Kidney (tissue), 14 donors: ENCODE results near the gene NR1H2. TPM values are rescaled to one million over a fixed set of nuclear protein-coding genes. Genes with fewer than 3 reads are reported as not detected.
A peak's percentile ranks its signal among the peaks of the same experiment; 100 is the strongest.
"Not testable (repeated sequence)": the region's sequence is repeated elsewhere in the genome, so short reads cannot be mapped to it uniquely, and the experiment has no call there.

Source experiments
- DNase-seq, 5 donors: peaks; one replicate each; pipeline ENCODE4 v3.0.0-alpha.2; 2013 to 2020
- FAIRE-seq: peaks from 2 replicates; lab custom pipeline; 2012; peaks lifted over from hg19 to GRCh38; lab: Jason Lieb, UNC
- H3K27ac ChIP-seq, 2 donors: one replicate each; pipeline ENCODE4 v1.7.0; 2013; ENCODE audit warnings: low read depth in 2 of 2, low read length in 2 of 2, inconsistent platforms in 1 of 2
- H3K27me3 ChIP-seq: one replicate; pipeline ENCODE4 v1.7.1; 2013; ENCODE audit warnings: low read length, inconsistent platforms; ENCODE audit not compliant: control insufficient read depth, insufficient read depth
- H3K36me3 ChIP-seq, 3 donors: one replicate each; pipeline versions ENCODE4 v1.7.0 to v1.7.1; 2013; ENCODE audit warnings: low read length in 3 of 3, control low read depth in 1 of 3, inconsistent platforms in 1 of 3; ENCODE audit not compliant: insufficient read depth in 3 of 3, control insufficient read depth in 2 of 3
- H3K4me1 ChIP-seq, 3 donors: one replicate each; pipeline versions ENCODE4 v1.7.0 to v1.7.1; 2013; ENCODE audit warnings: low read length in 3 of 3, inconsistent platforms in 1 of 3, low read depth in 1 of 3; ENCODE audit not compliant: control insufficient read depth in 2 of 3, insufficient read depth in 2 of 3
- H3K4me3 ChIP-seq, 3 donors: one replicate each; pipeline versions ENCODE4 v1.7.0 to v1.8.1; 2013; ENCODE audit warnings: low read length in 3 of 3, control low read depth in 1 of 3, inconsistent platforms in 1 of 3
- H3K9ac ChIP-seq, 3 donors: one replicate each; pipeline versions ENCODE4 v1.7.0 to v1.7.1; 2013; ENCODE audit warnings: low read length in 3 of 3, control low read depth in 1 of 3, inconsistent platforms in 1 of 3
- H3K9me3 ChIP-seq, 3 donors: one replicate each; pipeline versions ENCODE4 v1.7.0 to v1.7.1; 2013; ENCODE audit warnings: low read length in 3 of 3, control low read depth in 1 of 3, inconsistent platforms in 1 of 3; ENCODE audit not compliant: control insufficient read depth in 2 of 3, insufficient read depth in 1 of 3
- CTCF ChIP-seq: IDR thresholded peaks from 3 replicates; pipeline ENCODE4 v1.5.1; 2012; ENCODE audit warnings: mild to moderate bottlenecking, moderate library complexity, borderline replicate concordance; ENCODE audit not compliant: insufficient read depth; ENCODE audit errors: extremely low read depth
- intact Hi-C: fragments of 100-400 bp; cut with DNase I; formaldehyde crosslinking; loops from one replicate; pipeline ENCODE4 v1.11.1; 2022
- polyA plus RNA-seq: library from polyadenylated mRNA; stranded (reverse); fragments of 350-450 nt; fragmentation: Illumina TruSeq; extraction: RNeasy Lipid Tissue Mini Kit (QIAGEN cat#74804); gene quantifications from one replicate; pipeline ENCODE4 v1.2.3, GENCODE V29; 2014; ENCODE audit warnings: low read depth, low replicate concordance; ENCODE audit not compliant: insufficient read depth
- total RNA-seq: library from RNA; stranded (reverse); fragmentation: NEBNext Ultra II Directional; extraction: Animal tissue kit (Norgen Biotek cat#: 25700); gene quantifications from one replicate; pipeline ENCODE4 v1.2.1, GENCODE V29; 2021
- donor health status: control.
- donor health status: control.
- donor health status: control.
- donor health status: control.
- donor health status: control.
- donor health status: DM: yes; HTN: yes; CAD: no.
- donor health status: Normal renal cell carcinoma (clear cell type).

The NR1H2 gene
- total and polyA plus RNA-seq, 2 donors from 2014 or later, result 59.7 to 80.4 TPM

GRCh38 chr19:50340331-50340730, 35.9 kb upstream of the NR1H2 start:
- DNase-seq, result no peak
- no peak for TF ChIP-seq CTCF
- intact Hi-C loops, result no loop called here
- Histone ChIP-seq H3K4me1 (peaks cover 0 to 8% (median 0%) of the 10 kb centered on the region in 3 donors), H3K9ac (no peak overlapping the region), H3K27me3 (no peaks in the 10 kb centered on the region), H3K27ac (no peak overlapping the region), H3K36me3 (peaks cover 0 to 2% (median 0%) of the 10 kb centered on the region in 3 donors), H3K4me3 (no peak overlapping the region), H3K9me3 (peaks cover 0 to 7% (median 0%) of the 10 kb centered on the region in 3 donors)
- FAIRE-seq, result no peak

GRCh38 chr19:50341091-50341564, 35.1 kb upstream of the NR1H2 start:
- H3K27ac ChIP-seq, result no peak overlapping the region
- H3K36me3 ChIP-seq, result peaks cover 0 to 2% (median 0%) of the 10 kb centered on the region in 3 donors
- H3K9me3 ChIP-seq, result peaks cover 0 to 7% (median 0%) of the 10 kb centered on the region in 3 donors
- no peak for FAIRE-seq
- no peak overlapping the region for H3K4me3 ChIP-seq
- H3K4me1 ChIP-seq, result peaks cover 0 to 8% (median 0%) of the 10 kb centered on the region in 3 donors
- no peak for DNase-seq
- intact Hi-C loops, result no loop called here
- no peak overlapping the region for H3K9ac ChIP-seq
- H3K27me3 ChIP-seq, result no peaks in the 10 kb centered on the region
- TF ChIP-seq CTCF, result no peak

DNA sequence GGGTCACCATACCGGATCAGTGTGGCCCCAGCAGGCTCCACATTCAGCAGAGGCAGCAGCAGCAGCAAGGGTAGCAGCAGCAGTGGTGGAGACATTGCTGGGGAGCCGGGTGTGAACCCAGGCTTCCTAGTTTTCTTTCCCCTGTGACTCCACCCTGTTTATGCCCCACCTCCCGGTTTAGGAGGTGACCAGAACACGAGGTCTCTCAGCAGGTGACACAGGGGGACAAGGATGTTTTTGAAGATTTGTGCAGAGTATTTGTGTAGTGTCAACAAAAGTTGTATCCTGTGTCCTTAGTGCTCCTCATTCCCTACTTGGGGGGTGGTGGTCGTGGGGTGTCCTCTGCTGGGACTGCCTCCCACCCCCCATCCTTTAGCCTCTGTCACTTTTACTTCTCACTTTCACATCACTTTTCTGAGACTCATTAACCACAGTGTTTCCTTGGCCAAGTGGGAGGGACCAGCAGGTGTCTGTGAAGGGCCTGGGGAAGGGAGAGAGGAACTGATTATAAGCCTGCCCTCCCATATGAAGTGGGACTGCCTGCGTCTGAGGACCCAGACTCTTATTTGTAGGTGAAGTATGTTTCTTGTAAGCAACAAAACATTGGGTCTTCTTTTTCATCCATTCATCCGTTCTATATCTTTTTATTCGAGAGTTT, 31.5 kb upstream of the NR1H2 start:
- peak in 1 of 5 donors; percentile 48 for DNase-seq
- peaks cover 0 to 7% (median 0%) of the 10 kb centered on the region in 3 donors for H3K9me3 ChIP-seq
- intact Hi-C loops, result no loop called here

GRCh38 chr19:50347089-50347581, 29.1 kb upstream of the NR1H2 start:
- intact Hi-C loops, H3K9ac ChIP-seq, H3K9me3 ChIP-seq, DNase-seq, FAIRE-seq, H3K36me3 ChIP-seq, H3K27me3 ChIP-seq: not testable (repeated sequence)
- peak overlapping the region; percentile 44 to 68 for H3K27ac ChIP-seq
- peaks cover 0 to 22% (median 4%) of the 10 kb centered on the region in 3 donors for H3K4me1 ChIP-seq
- H3K4me3 ChIP-seq, result peak overlapping the region in 1 of 3 donors; percentile 2

More for the DNA sequence above, 31.5 kb upstream of the NR1H2 start:
- H3K36me3 ChIP-seq, result peaks cover 0 to 2% (median 0%) of the 10 kb centered on the region in 3 donors
- no peak for TF ChIP-seq CTCF
- H3K27ac ChIP-seq, result no peak overlapping the region
- no peak overlapping the region for H3K4me3 ChIP-seq
- peaks cover 0 to 26% (median 4%) of the 10 kb centered on the region in 3 donors for H3K4me1 ChIP-seq
- H3K9ac ChIP-seq, result no peak overlapping the region
- H3K27me3 ChIP-seq, result no peaks in the 10 kb centered on the region
- FAIRE-seq, result no peak
